Spleen (tissue), 11 donors: ENCODE results near the gene SCUBE2. TPM values are rescaled to one million over a fixed set of nuclear protein-coding genes. Genes with fewer than 3 reads are reported as not detected.

Source experiments
- DNase-seq: peaks from one replicate; pipeline ENCODE4 v3.0.0-alpha.2; 2020
- H3K27ac ChIP-seq, 8 donors: fragments of 200-600 bp; sonication (generic) in 7 of 8; 1 replicate in 4 of 8; 2 replicates in 4 of 8; pipeline versions ENCODE4 v1.5.0 to v1.8.0; 2016 to 2021; ENCODE audit warnings: inconsistent platforms in 4 of 8, mild to moderate bottlenecking in 4 of 8, moderate library complexity in 1 of 8
- H3K27me3 ChIP-seq, 7 donors: fragments of 200-600 bp; sonication (generic) in 6 of 7; replicated peaks in 1 of 7; 1 replicate in 4 of 7; 2 replicates in 3 of 7; pipeline versions ENCODE4 v1.5.0 to v1.8.0; 2016 to 2021; ENCODE audit warnings: inconsistent platforms in 3 of 7, mild to moderate bottlenecking in 1 of 7
- H3K36me3 ChIP-seq, 6 donors: fragments of 200-600 bp; sonication (generic) in 5 of 6; 1 replicate in 4 of 6; 2 replicates in 2 of 6; pipeline versions ENCODE4 v1.5.0 to v1.8.0; 2016 to 2021; ENCODE audit warnings: inconsistent platforms in 2 of 6
- H3K4me1 ChIP-seq, 6 donors: fragments of 200-600 bp; sonication (generic) in 5 of 6; 1 replicate in 3 of 6; 2 replicates in 3 of 6; pipeline versions ENCODE4 v1.5.0 to v1.8.0; 2016 to 2021; ENCODE audit warnings: inconsistent platforms in 3 of 6
- H3K4me3 ChIP-seq, 8 donors: fragments of 200-600 bp; sonication (generic) in 7 of 8; 1 replicate in 4 of 8; 2 replicates in 4 of 8; pipeline versions ENCODE4 v1.5.0 to v1.8.0; 2016 to 2021; ENCODE audit warnings: inconsistent platforms in 4 of 8, mild to moderate bottlenecking in 4 of 8, moderate library complexity in 2 of 8
- H3K9me3 ChIP-seq, 8 donors: fragments of 200-600 bp; sonication (generic) in 7 of 8; 1 replicate in 4 of 8; 2 replicates in 4 of 8; pipeline versions ENCODE4 v1.5.0 to v1.8.0; 2016 to 2021; ENCODE audit warnings: inconsistent platforms in 4 of 8
- CTCF ChIP-seq, 11 experiments: fragments of 200-600 bp in 7 of 11; fragments of 450-650 bp in 4 of 11; sonication (generic) in 4 of 11; IDR thresholded peaks in 8 of 11; conservative IDR thresholded peaks in 3 of 11; 1 replicate in 7 of 11; 2 replicates in 4 of 11; pipeline versions ENCODE4 v1.4.0 to v1.8.0; 2016 to 2021; ENCODE audit warnings: antibody characterized with exemption in 11 of 11, inconsistent platforms in 4 of 11, mild to moderate bottlenecking in 1 of 11
- POLR2A ChIP-seq, 3 donors: fragments of 450-650 bp; IDR thresholded peaks; one replicate each; pipeline ENCODE4 v1.5.1; 2017; ENCODE audit warnings: antibody characterized with exemption in 3 of 3, mild to moderate bottlenecking in 1 of 3
- POLR2AphosphoS5 ChIP-seq, 3 donors: sonication (generic); formaldehyde crosslinking; IDR thresholded peaks; one replicate each; pipeline ENCODE4 v1.5.1; 2017; ENCODE audit warnings: antibody characterized with exemption in 3 of 3
- WGBS, 5 donors: extraction: QIAGEN DNeasy Blood & Tissue Kit in 3 of 5; methylation state at CpG; one replicate each; pipeline versions ENCODE4 v1.1.5 to v1.1.7; 2013 to 2018; 5-methylcytosine and 5-hydroxymethylcytosine counted together
- intact Hi-C: fragments of 100-400 bp; cut with DNase I; formaldehyde crosslinking; loops from one replicate; pipeline ENCODE4 v1.15.0; 2023; ENCODE audit warnings: low total_unique reads
- polyA plus RNA-seq, 3 donors: library from polyadenylated mRNA; stranded (reverse); fragments of 200-250 nt; gene quantifications; one replicate each; pipeline ENCODE4 v1.2.1, GENCODE V29; 2013
- total RNA-seq, 7 donors: library from RNA; depleted of rRNA in 3 of 7; stranded (reverse); fragments of >200 nt in 3 of 7; fragmentation: NEBNext Ultra II Directional in 4 of 7; extraction: Animal tissue kit (Norgen Biotek cat#: 25700) in 4 of 7; gene quantifications; one replicate each; pipeline versions ENCODE4 v1.1.0 to v1.2.1, GENCODE V29; 2016 to 2021
- donor health status: healthy with polysubstance abuse.
- donor health status: DM: no; HTN: no; CAD: no; lungs with moderate emphysema.
- donor health status: DM: no; HTN: no; CAD: no.
- donor health status: Bipolar disorder and iron deficiency.
- donor health status: healthy.
- donor health status: DM: no; HTN: no; CAD: no.
- donor health status: DM: yes; HTN: yes; CAD: no.

Gene SCUBE2
- total and polyA plus RNA-seq, 10 donors = 2.4 to 28.6 (median 5.7) TPM

DNA sequence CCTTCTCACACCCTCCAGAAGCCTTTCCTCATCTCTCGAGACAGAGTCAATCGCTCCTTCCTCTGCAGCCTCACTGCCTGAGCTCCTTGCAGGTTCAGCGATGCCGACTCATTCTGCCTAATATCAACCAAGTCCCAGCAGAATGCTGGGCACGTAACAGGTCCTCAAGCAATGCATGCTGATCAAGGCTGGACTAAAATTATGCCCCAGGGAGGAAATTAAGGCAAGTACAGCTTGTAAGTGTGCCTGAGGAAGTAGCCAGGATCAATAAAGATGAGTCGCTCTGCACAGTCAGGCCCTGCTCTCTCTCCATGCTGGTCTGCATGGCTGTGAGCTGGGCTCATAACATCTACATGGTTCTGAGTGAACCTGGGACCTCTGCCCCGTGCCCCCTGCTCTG lies 62.0 kb downstream of the SCUBE2 start:
- Histone ChIP-seq H3K9me3 (no peaks in the 10 kb centered on the region), H3K27ac (no peak overlapping the region), H3K27me3 (no peaks in the 10 kb centered on the region), H3K36me3 (no peaks in the 10 kb centered on the region), H3K4me3 (no peak overlapping the region), H3K4me1 (no peaks in the 10 kb centered on the region)
- 87 to 94% (median 91%) methylated on average over 7 of the region's 7 CpGs for WGBS, 5 donors
- no peak for DNase-seq
- TF ChIP-seq POLR2A (IDR thresholded peaks at IDR 0.05) (no peak), CTCF (IDR thresholded peaks at IDR 0.05 in 8 of 11, conservative IDR thresholded peaks at IDR 0.05 in 3 of 11) (no peak), POLR2AphosphoS5 (IDR thresholded peaks at IDR 0.05) (no peak)
- intact Hi-C loops = no loop called here

- no peaks in the 10 kb centered on the region for H3K4me1 ChIP-seq
- H3K9me3 ChIP-seq = no peaks in the 10 kb centered on the region
- TF ChIP-seq POLR2AphosphoS5 (IDR thresholded peaks at IDR 0.05) (no peak), POLR2A (IDR thresholded peaks at IDR 0.05) (no peak), CTCF (IDR thresholded peaks at IDR 0.05 in 8 of 11, conservative IDR thresholded peaks at IDR 0.05 in 3 of 11) (no peak)
- H3K36me3 ChIP-seq = no peaks in the 10 kb centered on the region
- no peaks in the 10 kb centered on the region for H3K27me3 ChIP-seq
- intact Hi-C loops = no loop called here
- H3K4me3 ChIP-seq = no peak overlapping the region
- DNase-seq = no peak
- no peak overlapping the region for H3K27ac ChIP-seq
- 81 to 100% (median 100%) methylated on average over 1 of the region's 1 CpG for WGBS, 5 donors
Observed at GRCh38 chr11:9028581-9028980, 62.8 kb downstream of the SCUBE2 start.

GRCh38 chr11:9025101-9025850 lies 66.1 kb downstream of the SCUBE2 start:
- intact Hi-C loops = no loop called here
- Histone ChIP-seq H3K27me3 (no peaks in the 10 kb centered on the region), H3K27ac (no peak overlapping the region), H3K4me3 (no peak overlapping the region), H3K9me3 (no peaks in the 10 kb centered on the region), H3K4me1 (no peaks in the 10 kb centered on the region), H3K36me3 (no peaks in the 10 kb centered on the region)
- no peak for DNase-seq
- TF ChIP-seq CTCF (IDR thresholded peaks at IDR 0.05 in 8 of 11, conservative IDR thresholded peaks at IDR 0.05 in 3 of 11) (no peak), POLR2AphosphoS5 (IDR thresholded peaks at IDR 0.05) (no peak), POLR2A (IDR thresholded peaks at IDR 0.05) (no peak)
- 85 to 93% (median 92%) methylated on average over 9 of the region's 9 CpGs for WGBS, 5 donors

DNA sequence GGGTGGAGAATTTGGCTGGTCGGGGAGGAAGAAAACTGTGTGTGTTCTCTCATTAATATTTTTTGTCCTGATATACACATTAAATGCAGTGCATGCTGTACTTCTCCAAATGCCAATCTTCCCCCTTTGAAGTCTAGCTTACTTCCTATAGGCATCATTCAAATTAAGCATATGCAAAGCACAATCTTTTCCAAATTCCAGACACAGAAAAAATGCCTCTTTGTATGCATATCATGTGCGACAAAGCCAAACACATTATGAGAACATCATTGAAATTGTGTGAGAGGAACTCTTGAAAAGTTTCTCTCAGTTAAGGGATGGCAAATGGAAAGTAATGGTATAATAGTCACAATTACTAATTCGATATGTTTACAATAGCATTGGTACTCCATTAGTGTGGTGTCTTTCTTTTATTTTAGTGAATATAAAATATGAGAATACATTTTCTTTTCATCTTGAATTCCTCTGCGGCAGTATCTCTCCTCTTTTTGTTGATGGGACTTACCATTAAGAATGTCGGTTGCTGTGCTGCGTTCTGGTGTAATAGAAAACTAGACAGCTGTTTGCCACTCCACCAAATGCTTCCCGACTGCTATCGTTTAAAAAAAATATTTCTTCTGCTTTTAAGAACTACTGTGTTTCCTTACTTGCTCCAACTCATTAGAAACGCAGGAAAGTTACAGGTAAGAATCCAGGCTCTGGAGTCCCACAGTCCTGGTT lies 68.3 kb downstream of the SCUBE2 start:
- H3K4me1 ChIP-seq = peaks cover 0 to under 1% (median 0%) of the 10 kb centered on the region in 6 donors
- no peak overlapping the region for H3K27ac ChIP-seq
- no peaks in the 10 kb centered on the region for H3K9me3 ChIP-seq
- DNase-seq = no peak
- H3K36me3 ChIP-seq = no peaks in the 10 kb centered on the region
- WGBS, 5 donors = 80 to 83% (median 82%) methylated on average over 9 of the region's 9 CpGs
- TF ChIP-seq POLR2AphosphoS5 (IDR thresholded peaks at IDR 0.05) = no peak
- H3K27me3 ChIP-seq = no peaks in the 10 kb centered on the region
- H3K4me3 ChIP-seq = no peak overlapping the region
- intact Hi-C loops = no loop called here
